Amniotic epithelial cell (primary cell): Measurements from ENCODE around the gene LDHA.
"Not testable (repeated sequence)": the region's sequence is repeated elsewhere in the genome, so short reads cannot be mapped to it uniquely, and the experiment has no call there.

Experiments used
- DNase-seq: peaks from one replicate; pipeline ENCODE4 v3.0.0-alpha.2; 2010; ENCODE audit warnings: low read depth

LDHA gene

GRCh38 chr11:18394928-18395734, 768 bp downstream of the LDHA start:
- no peak for DNase-seq

GRCh38 chr11:18395735-18396504, 1.6 kb downstream of the LDHA start:
- DNase-seq, result peak; percentile 100

DNA sequence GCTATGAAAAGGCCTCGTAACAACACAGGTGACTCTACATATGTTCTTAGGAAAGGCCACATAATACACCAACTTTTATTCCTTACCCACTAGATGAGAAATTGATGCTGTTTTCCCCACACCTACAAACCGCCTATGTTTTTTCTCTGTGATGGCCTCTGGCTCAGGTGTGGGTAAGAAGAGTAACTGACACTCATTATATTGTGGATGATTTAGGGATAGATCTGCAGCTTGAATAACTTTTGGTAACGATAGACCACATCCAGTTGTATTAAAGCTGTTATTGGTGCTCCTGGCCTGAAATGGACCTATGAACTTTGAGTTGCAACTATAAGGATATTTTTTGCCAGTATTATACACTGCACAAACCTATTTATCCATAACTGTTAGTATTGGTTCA, 3.6 kb downstream of the LDHA start:
- no peak for DNase-seq

- DNase-seq, result not testable (repeated sequence)
Observed at GRCh38 chr11:18401077-18401476, 6.7 kb downstream of the LDHA start.

DNA sequence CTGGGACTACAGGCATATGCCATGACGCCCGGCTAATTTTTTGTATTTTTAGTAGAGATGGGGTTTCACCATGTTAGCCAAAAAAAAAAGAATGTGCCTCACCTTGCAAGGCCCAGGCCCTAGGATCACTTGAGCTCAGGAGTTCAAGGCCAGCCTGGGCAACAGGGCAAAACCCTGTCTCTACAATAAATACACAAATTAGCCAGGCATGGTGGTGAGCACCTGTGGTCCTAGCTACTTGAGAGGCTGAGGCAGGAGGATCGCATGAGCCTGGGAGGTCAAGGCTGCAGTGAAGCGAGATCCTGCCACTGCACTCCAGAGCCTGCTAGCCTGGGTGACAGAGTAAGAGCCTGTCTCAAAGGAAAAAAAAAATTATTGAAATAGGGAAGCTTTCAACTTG, 9.7 kb downstream of the LDHA start:
- DNase-seq, result no peak

DNA sequence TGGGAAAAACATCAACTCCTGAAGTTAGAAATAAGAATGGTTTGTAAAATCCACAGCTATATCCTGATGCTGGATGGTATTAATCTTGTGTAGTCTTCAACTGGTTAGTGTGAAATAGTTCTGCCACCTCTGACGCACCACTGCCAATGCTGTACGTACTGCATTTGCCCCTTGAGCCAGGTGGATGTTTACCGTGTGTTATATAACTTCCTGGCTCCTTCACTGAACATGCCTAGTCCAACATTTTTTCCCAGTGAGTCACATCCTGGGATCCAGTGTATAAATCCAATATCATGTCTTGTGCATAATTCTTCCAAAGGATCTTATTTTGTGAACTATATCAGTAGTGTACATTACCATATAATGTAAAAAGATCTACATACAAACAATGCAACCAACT, 13.0 kb downstream of the LDHA start:
- peak; percentile 48 for DNase-seq

DNA sequence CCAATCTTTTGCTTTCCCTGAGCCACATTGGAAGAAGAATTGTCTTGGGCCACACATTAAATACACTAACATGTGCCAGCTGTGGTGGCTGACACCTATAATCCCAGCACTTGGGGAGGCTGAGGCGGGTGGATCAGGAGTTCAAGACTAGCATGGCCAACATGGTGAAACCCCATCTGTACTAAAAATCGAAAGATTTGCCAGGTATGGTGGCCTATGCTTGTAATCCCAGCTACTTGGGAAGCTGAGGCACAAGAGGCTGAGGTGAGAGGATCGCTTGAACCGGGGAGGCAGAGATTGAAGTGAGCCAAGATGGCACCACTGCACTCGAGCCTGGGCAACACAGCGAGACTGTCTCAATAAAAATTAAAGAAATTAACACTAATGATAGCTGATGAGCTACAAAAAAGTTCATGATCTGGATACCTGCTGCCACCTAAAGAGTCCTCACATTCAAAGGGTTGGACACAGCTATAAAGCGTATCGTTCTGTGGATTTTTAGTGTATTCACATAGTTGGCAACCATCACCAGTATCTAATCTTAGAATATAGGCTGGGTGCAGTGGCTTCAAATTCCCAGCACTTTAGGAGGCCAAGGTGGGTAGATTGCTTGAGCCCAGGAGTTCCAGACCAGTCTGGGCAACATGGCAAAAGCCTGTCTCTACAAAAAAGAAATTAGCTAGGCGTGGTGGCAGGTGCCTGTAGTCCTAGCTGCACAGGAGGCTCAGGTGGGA, 14.4 kb downstream of the LDHA start:
- peak; percentile 15 for DNase-seq

GRCh38 chr11:18416459-18416858, 22.1 kb downstream of the LDHA start:
- no peak for DNase-seq

DNA sequence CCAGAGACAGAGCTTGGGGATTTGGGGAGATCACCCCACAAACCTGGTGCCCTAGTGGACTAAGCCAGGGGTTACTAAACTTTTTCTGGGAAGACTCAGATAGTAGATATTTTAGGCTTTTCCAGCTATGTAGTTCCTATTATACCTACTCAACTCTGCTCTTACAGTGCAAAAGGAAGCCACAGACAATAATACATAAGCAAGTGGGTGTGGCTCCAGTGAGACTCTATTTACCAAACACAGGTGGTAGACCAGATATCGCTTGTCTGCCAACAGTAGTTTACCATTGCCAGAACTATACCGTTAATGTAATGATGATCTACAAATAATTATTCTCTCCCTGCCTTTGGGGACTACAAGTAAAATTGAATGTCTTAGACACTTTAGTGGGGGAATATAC, 24.7 kb downstream of the LDHA start:
- no peak for DNase-seq

DNA sequence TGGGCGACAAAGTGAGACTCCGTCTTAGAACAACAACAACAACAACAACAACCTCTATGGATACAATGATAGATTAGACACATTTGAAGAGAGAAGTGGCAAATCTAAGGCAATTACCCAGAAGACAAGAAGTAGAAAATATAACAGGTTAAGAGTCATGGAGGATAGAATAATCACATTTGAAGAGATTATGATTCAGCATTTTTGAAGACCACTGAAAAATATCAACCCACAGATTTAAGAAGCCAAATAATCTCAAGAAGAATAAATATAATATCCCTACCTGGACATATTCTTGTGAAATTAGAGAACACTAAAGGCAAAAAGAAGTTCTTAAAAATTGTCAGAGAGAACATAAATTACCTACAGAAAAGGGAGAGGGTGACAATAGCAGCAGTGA, 25.7 kb downstream of the LDHA start:
- DNase-seq, result no peak

DNA sequence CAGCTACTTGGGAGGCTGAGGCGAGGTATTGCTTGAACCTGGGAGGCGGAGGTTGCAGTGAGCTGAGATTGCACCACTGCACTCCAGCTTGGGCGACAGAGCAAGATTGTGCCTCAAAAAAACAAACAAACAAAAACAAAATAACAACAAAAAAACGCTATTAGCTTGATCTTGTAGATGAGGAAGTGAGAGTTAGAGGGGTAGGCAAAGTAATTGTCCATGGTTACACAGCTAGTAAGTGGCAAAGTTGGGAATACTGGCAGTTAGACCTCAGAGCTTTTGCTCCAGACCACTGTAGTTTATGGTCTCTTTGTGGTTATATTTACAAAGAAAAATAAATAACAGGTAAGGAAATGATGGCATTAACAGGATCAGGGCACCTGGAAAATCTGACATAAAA, 32.9 kb downstream of the LDHA start:
- DNase-seq, result no peak

DNA sequence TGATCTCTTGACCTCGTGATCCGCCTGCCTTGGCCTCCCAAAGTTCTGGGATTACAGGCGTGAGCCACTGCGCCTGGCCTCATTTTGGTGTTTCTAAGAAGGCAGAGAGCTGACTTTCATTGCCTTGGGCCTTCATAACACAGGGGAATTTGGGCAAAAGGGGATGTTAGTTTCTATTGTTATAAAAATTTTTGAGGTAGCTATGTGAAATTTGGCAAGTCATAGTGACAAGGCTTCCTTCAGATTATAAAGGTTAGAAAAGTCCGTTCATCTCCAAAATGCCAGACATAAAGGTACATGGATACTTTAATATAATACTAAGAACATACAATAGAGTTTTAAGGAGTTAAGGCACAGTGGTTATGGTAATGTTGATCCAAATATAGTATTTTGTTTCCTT, 35.0 kb downstream of the LDHA start:
- DNase-seq, result no peak

- no peak for DNase-seq
Observed at GRCh38 chr11:18438691-18439090, 44.3 kb downstream of the LDHA start.

GRCh38 chr11:18449251-18449650, 54.9 kb downstream of the LDHA start:
- DNase-seq, result no peak

DNA sequence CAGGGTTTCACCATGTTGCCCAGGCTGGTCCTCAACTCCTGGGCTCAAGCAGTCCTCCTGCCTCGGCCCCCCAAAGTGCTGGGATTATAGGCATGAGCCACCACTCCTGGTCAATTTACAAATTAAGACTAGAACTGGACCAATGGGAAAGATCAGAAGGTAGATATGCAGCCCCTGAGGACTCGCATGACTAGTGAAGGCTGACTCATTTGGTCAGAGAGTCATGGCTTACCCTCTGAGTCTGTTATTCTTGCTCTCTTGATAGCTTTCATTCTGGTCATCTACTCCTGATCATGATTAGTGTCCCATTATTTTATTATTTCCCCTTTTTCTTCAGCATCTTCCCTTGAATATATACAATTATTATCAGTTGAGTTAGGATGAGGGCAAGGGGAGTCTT, 58.6 kb downstream of the LDHA start:
- peak; percentile 22 for DNase-seq

GRCh38 chr11:18455686-18456372, 61.5 kb downstream of the LDHA start, which contains the start of gene LDHAL6A:
TSS of gene LDHAL6A (plus strand) at chr11:18455856. CDS start at chr11:18456681, 825 bp downstream.
- DNase-seq, result no peak

DNA sequence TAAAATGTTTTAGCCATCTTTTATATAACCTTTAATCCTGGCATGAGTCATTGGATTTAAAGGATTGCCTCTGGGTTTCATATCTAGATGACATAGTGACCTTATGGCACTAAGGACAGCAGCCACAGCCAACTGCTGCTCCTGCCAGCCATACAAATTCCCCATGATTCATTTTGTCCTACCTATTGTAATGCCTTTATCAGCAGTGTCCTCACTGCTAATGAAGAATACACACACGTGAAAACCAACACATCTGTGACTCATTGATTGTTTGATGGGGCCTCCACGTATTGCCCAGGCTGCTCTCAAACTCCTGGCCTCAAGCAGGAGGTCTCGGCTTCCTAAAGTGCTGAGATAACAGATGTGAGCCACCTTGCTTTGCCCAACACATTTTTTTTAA, 63.1 kb downstream of the LDHA start:
- DNase-seq, result peak; percentile 34
